ENCODE results near the gene ATP9B.

ATP9B gene

GRCh38 chr18:79315596-79315995, 246.4 kb downstream of the ATP9B start:
- DNase-seq (ENCODE audit: low read depth), result no peak
- TF ChIP-seq CTCF (conservative IDR thresholded peaks at IDR 0.05; ENCODE audit: control insufficient read depth, insufficient read depth, low read depth, low read length), result no peak
- no peak overlapping the region for H3K4me3 ChIP-seq (ENCODE audit: control insufficient read depth, low read depth, low read length)

GRCh38 chr18:79317703-79318102, 248.5 kb downstream of the ATP9B start:
- peak; percentile 2 for TF ChIP-seq CTCF (conservative IDR thresholded peaks at IDR 0.05; ENCODE audit: control insufficient read depth, insufficient read depth, low read depth, low read length)
- DNase-seq (ENCODE audit: low read depth), result no peak
- no peak overlapping the region for H3K4me3 ChIP-seq (ENCODE audit: control insufficient read depth, low read depth, low read length)

GRCh38 chr18:79318142-79318673, 249.0 kb downstream of the ATP9B start:
- DNase-seq (ENCODE audit: low read depth), result no peak
- no peak for TF ChIP-seq CTCF (conservative IDR thresholded peaks at IDR 0.05; ENCODE audit: control insufficient read depth, insufficient read depth, low read depth, low read length)
- H3K4me3 ChIP-seq (ENCODE audit: control insufficient read depth, low read depth, low read length), result no peak overlapping the region

GRCh38 chr18:79320216-79320850, 251.1 kb downstream of the ATP9B start:
- TF ChIP-seq CTCF (conservative IDR thresholded peaks at IDR 0.05; ENCODE audit: control insufficient read depth, insufficient read depth, low read depth, low read length), result no peak
- no peak for DNase-seq (ENCODE audit: low read depth)
- no peak overlapping the region for H3K4me3 ChIP-seq (ENCODE audit: control insufficient read depth, low read depth, low read length)

- DNase-seq (ENCODE audit: low read depth), result peak; percentile 34
- no peak overlapping the region for H3K4me3 ChIP-seq (ENCODE audit: control insufficient read depth, low read depth, low read length)
- TF ChIP-seq CTCF (conservative IDR thresholded peaks at IDR 0.05; ENCODE audit: control insufficient read depth, insufficient read depth, low read depth, low read length), result no peak
These were observed 252.6 kb downstream of the ATP9B start for GRCh38 chr18:79321625-79322405.

GRCh38 chr18:79322441-79322840, 253.2 kb downstream of the ATP9B start:
- no peak overlapping the region for H3K4me3 ChIP-seq (ENCODE audit: control insufficient read depth, low read depth, low read length)
- no peak for DNase-seq (ENCODE audit: low read depth)
- TF ChIP-seq CTCF (conservative IDR thresholded peaks at IDR 0.05; ENCODE audit: control insufficient read depth, insufficient read depth, low read depth, low read length), result no peak
